ENCODE measurements around the gene PRND. TPM values are rescaled to one million over a fixed set of nuclear protein-coding genes. Genes with fewer than 3 reads are reported as not detected.
"Not testable (repeated sequence)": the region's sequence is repeated elsewhere in the genome, so short reads cannot be mapped to it uniquely, and the experiment has no call there.

The PRND gene
- total RNA-seq, 2 experiments from 2014 or later, result not detected

DNA sequence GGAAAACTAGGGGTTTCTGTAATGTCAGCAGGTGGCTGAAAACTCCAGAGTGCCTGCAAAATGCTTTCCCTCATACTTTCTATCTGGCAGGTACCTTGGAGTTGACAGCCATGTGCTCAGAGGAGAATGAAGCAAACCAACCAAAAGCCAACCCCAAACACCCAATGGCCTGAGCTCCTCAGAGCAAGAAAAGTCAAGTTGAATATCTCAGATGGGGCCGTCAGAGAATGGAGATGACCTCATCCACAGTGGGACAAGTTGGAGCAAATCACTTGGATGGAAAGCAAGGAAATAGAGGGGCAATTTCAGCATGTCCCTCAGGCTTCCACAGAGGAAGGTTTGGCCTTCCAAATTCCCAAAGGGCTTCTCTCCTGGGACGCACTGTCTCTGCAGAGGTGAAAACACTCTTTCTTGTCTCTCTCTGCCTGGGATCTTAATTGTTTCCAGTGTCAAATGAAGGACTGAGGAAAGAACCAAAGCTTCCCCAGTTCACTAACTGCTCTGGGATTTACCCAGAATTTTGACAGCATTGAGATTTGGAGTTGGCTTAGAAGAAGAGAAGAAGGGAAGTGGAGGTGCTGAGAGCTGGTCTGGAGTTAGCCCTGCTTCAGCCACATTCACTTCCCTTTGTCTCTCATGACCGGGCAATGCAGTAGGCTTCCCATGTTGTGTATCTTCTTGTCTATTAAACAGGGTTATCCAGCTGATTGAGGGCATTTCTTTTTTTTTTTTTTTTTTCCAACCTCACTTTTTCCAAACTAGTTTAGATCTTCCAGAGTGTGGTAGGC is 42.2 kb downstream of the PRND start:
- ChIA-PET POLR2A (no interaction called here), CTCF (no interaction called here)
- Mint-ChIP-seq H3K36me3 (ENCODE audit: low read depth) (no peaks in the 10 kb centered on the region), H3K4me1 (peaks cover 12% of the 10 kb centered on the region), H3K27me3 (peaks cover 3% of the 10 kb centered on the region), H3K4me3 (no peak overlapping the region), H3K27ac (no peak overlapping the region), H3K9me3 (no peaks in the 10 kb centered on the region)
- DNase-seq, result no peak

DNA sequence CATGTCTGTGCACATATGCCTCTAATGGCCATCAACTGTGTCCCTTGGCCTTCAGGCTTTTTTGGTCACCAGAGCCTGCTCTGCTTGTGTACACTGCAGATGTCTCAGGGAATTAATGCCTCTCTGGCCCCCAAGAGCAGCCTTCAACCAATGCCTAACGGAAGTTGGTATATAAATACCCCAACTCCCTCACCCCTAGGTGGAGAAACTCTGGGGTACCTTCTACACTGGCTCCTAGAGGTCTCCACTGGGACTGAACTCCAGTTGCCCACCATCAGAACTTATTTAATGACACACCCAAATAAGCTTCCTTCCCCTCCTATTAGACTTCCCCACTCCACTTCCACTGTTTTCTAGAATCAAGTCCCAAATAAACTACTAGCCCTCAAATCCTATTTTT is 43.1 kb downstream of the PRND start:
- Mint-ChIP-seq H3K4me3 (no peak overlapping the region), H3K36me3 (ENCODE audit: low read depth) (no peaks in the 10 kb centered on the region), H3K4me1 (peaks cover 9% of the 10 kb centered on the region), H3K27me3 (peaks cover 3% of the 10 kb centered on the region), H3K27ac (no peak overlapping the region), H3K9me3 (peaks cover 2% of the 10 kb centered on the region)
- no peak for DNase-seq
- ChIA-PET CTCF (interaction anchor here (1.2 kb wide), 1 partner anchor 15 kb away, joined by 5 read pairs; no protein-coding TSS in a partner anchor), POLR2A (no interaction called here)

DNA sequence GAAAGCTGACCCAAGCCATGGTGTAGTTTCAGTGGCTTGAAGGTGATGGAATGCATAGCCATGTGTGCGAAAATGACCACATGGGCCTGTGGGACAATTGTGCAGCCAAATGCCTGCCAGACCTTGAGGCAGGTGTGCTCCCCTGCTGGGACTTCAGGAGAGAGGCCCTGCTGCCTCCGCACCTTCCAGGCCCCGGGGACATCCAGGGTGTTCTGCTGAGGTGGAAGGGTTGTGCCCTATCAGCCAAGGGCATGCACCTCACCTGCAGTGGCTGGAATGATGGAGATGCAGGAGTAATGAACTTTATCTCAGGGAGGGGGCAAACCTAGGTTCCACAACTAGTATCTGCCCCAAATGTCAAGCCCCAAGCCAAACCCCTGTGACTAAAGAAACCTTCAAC is 44.0 kb downstream of the PRND start:
- H3K4me1 Mint-ChIP-seq, result peaks cover 7% of the 10 kb centered on the region
- no peak overlapping the region for H3K27ac Mint-ChIP-seq
- DNase-seq, result no peak
- H3K4me3 Mint-ChIP-seq, result no peak overlapping the region
- H3K27me3 Mint-ChIP-seq, result peaks cover 3% of the 10 kb centered on the region
- H3K36me3 Mint-ChIP-seq (ENCODE audit: low read depth), result peaks cover 3% of the 10 kb centered on the region
- H3K9me3 Mint-ChIP-seq, result peaks cover 8% of the 10 kb centered on the region
- POLR2A ChIA-PET, result no interaction called here
- CTCF ChIA-PET, result interaction anchor here (0.7 to 1.2 kb wide), 2 partner anchors 14 to 1216 kb away, joined by 4 to 5 read pairs; no protein-coding TSS in a partner anchor

DNA sequence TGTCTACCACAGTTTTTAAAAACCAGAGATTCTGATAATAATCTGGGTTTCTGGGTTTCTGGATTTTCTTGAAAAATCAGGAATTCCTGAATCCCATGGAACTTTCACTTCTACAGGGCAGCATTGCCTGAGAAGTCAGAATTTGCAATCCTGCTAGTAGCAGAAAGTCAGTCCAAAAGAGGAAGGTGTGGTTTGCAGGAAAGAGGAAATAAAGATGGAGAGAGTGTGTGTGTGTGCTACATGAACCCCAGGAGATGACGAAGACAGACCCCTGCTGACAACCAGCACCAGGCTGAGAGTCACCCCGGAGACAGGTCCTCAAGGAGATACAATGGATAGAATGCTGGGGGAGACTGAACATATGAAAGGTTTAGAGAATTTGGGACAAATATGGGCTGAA is 44.9 kb downstream of the PRND start:
- Mint-ChIP-seq H3K9me3 (peaks cover 17% of the 10 kb centered on the region), H3K27ac (no peak overlapping the region), H3K4me3 (no peak overlapping the region), H3K27me3 (peaks cover 3% of the 10 kb centered on the region), H3K36me3 (ENCODE audit: low read depth) (peaks cover 7% of the 10 kb centered on the region), H3K4me1 (peaks cover under 1% of the 10 kb centered on the region)
- ChIA-PET CTCF (interaction anchor here (0.7 kb wide), 1 partner anchor 583 kb away, joined by 3 read pairs; no protein-coding TSS in a partner anchor), POLR2A (no interaction called here)
- no peak for DNase-seq

DNA sequence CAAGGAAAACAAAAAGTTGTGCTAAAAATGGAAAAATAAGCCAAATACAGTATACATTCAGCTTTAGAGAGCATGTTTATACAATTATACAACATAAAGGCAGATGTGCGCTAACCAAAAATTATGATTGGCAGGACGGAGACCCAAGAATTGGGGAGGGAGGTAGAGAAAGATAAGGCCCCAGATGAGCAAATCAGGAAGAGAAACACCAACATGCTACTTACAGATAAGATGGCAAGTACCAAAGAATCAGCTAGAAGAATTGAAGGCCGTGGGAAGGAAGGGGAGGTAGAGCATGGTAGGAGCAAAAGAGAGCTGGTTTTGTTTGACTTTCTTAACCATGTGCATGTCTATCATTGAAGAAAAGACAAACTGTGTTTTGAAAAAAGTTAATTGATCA is 45.4 kb downstream of the PRND start:
- no peak for DNase-seq
- ChIA-PET CTCF (interaction anchor here (0.7 kb wide), 1 partner anchor 584 kb away, joined by 3 read pairs; no protein-coding TSS in a partner anchor), POLR2A (no interaction called here)
- peaks cover 8% of the 10 kb centered on the region for H3K36me3 Mint-ChIP-seq (ENCODE audit: low read depth)
- no peaks in the 10 kb centered on the region for H3K4me1 Mint-ChIP-seq
- H3K27me3 Mint-ChIP-seq, result peaks cover 3% of the 10 kb centered on the region
- no peak overlapping the region for H3K27ac Mint-ChIP-seq
- H3K9me3 Mint-ChIP-seq, result peaks cover 22% of the 10 kb centered on the region
- H3K4me3 Mint-ChIP-seq, result no peak overlapping the region

DNA sequence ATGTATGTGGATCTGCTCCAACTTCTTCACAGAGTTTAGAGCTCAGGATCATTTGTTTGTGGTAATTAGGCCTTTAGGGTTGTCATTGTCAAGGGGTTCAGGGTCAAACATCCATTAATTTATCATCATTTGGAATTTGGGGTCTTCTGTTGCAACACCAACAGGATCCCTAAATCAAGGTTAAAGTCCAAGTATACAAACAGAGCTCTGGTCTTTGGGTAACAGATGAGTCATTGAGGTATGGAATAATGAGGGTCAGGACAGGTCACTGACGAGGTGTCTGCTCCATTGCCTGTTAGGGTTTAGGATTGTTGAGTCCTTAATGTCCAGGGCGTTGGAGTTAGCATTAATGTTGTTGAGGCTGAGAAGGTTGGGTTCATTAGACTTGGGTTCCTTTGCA is 47.6 kb downstream of the PRND start:
- Mint-ChIP-seq H3K36me3 (ENCODE audit: low read depth) (peaks cover 16% of the 10 kb centered on the region), H3K4me1 (no peaks in the 10 kb centered on the region), H3K4me3 (no peak overlapping the region), H3K27me3 (no peaks in the 10 kb centered on the region), H3K27ac (no peak overlapping the region), H3K9me3 (peaks cover 33% of the 10 kb centered on the region)
- CTCF ChIA-PET, result interaction anchor here (2.2 kb wide), 1 partner anchor 10 kb away, joined by 7 read pairs; no protein-coding TSS in a partner anchor
- DNase-seq, result no peak
- POLR2A ChIA-PET, result no interaction called here

DNA sequence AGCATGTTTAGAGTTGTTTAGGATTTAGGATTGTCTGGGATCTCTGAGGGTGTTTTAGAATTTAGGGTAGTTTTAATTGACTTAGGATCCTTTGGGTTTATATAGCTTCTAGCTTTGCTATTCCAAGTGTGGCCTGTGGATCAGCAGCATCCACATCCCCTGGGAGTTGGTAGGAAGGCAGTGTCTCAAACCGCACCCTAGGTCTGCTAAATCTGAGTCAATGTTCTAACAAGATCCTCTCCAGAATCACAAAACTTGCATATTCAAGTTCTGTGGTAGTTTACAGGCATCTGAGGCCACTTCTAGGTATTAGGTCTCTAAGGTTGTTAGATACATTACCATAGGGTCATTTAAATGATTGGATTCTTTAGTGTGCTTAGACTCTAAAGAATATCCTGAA is 48.3 kb downstream of the PRND start:
- Mint-ChIP-seq H3K4me3 (no peak overlapping the region), H3K27me3 (no peaks in the 10 kb centered on the region), H3K9me3 (peaks cover 33% of the 10 kb centered on the region), H3K36me3 (ENCODE audit: low read depth) (peaks cover 16% of the 10 kb centered on the region), H3K27ac (no peak overlapping the region), H3K4me1 (no peaks in the 10 kb centered on the region)
- ChIA-PET POLR2A (no interaction called here), CTCF (interaction anchor here (2.1 to 2.2 kb wide), 2 partner anchors 8 to 11 kb away, joined by 5 to 7 read pairs; no protein-coding TSS in a partner anchor)
- DNase-seq, result no peak

DNA sequence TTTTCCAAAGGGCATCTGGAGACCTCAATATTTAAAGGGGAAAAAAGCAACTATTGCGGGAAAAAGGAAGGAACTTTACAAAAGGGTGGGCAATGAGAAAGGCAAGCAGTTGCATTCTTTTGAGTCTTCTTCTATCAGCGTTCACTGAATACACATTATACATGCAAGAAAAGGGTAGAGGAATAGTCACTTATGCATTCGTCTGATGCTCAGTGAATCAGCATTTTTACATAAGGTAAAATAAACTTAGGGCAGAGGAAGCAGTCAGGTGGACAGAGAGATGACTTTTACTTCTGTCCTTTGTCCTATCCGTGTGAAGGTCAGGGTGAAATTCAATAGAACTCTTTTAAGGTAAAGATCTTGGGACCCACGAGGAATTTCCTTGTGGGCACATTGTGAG is 49.3 kb downstream of the PRND start:
- no peaks in the 10 kb centered on the region for H3K27me3 Mint-ChIP-seq
- ChIA-PET POLR2A (no interaction called here), CTCF (interaction anchor here (0.8 to 2.1 kb wide), 5 partner anchors 9 to 839 kb away, joined by 3 to 5 read pairs (median 3); no protein-coding TSS in a partner anchor)
- H3K27ac Mint-ChIP-seq, result no peak overlapping the region
- no peaks in the 10 kb centered on the region for H3K4me1 Mint-ChIP-seq
- DNase-seq, result no peak
- peaks cover 16% of the 10 kb centered on the region for H3K36me3 Mint-ChIP-seq (ENCODE audit: low read depth)
- H3K9me3 Mint-ChIP-seq, result peaks cover 33% of the 10 kb centered on the region
- no peak overlapping the region for H3K4me3 Mint-ChIP-seq

DNA sequence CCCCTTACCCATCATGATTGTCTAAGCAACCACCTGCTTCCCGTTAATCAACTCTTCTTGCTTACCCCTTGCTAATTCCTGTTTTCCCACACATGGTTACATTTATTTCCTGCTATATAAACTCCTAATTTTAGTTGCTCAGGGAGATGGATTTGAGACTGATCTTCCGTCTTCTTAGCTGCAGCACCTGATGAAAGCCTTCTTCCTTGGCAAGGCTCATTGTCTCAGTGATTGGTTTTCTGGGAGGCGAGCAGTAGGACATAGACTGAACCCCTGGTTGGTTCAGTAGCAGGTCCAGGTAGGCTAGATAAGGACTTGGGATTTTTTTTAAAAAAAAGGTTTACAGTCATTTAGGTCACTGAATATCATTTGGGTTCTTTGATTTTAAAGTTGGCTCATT is 50.4 kb downstream of the PRND start:
- H3K36me3 Mint-ChIP-seq (ENCODE audit: low read depth), result peaks cover 16% of the 10 kb centered on the region
- no peak overlapping the region for H3K27ac Mint-ChIP-seq
- H3K27me3 Mint-ChIP-seq, result no peaks in the 10 kb centered on the region
- POLR2A ChIA-PET, result interaction anchor here (0.5 kb wide), 1 partner anchor 32 kb away, joined by 5 read pairs; no protein-coding TSS in a partner anchor
- H3K9me3 Mint-ChIP-seq, result peaks cover 33% of the 10 kb centered on the region
- no peak overlapping the region for H3K4me3 Mint-ChIP-seq
- DNase-seq, result no peak
- CTCF ChIA-PET, result interaction anchor here (1.3 to 2.1 kb wide), 3 partner anchors 8 to 32 kb away, joined by 4 to 5 read pairs (median 5); no protein-coding TSS in a partner anchor
- no peaks in the 10 kb centered on the region for H3K4me1 Mint-ChIP-seq

DNA sequence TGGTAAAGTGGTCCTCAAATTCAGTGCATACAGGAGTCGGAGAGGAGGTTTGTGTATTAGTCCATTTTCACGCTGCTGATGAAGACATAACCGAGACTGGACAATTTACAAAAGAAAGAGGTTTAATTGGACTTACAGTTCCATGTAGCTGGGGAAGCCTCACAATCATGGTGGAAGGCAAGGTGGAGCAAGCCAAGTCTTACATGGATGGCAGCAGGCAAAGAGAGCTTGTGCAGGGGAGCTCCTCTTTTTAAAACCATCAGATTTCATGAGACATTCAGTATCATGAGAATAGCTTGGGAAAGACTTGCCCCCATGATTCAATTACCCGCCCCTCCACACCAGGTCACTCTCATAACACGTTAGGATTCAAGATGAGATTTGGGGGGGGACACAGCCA is 51.3 kb downstream of the PRND start:
- POLR2A ChIA-PET, H3K4me1 Mint-ChIP-seq, DNase-seq, H3K4me3 Mint-ChIP-seq, H3K27me3 Mint-ChIP-seq, CTCF ChIA-PET, H3K27ac Mint-ChIP-seq: not testable (repeated sequence)
- H3K36me3 Mint-ChIP-seq (ENCODE audit: low read depth), result peaks cover 16% of the 10 kb centered on the region
- peaks cover 33% of the 10 kb centered on the region for H3K9me3 Mint-ChIP-seq

DNA sequence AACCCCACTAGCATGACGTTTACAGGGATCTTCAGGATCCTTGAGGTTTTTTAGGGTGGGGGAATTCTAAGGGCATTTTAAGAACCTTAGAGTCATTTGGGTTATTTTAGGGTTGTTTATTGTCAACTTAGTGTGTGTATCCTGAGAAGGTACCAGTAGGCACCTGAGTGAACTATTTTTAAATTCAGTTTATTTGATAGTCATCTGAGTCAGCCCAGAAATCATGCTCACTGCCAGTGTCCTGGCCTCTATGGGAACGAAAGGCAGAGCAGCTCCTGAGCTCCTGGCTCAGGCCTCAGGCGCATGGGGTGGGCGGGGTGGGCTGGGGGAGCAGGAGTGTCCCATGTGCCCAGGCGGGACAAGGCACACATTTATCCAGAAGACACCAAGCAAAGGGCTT is 52.0 kb downstream of the PRND start:
- ChIA-PET POLR2A (no interaction called here), CTCF (no interaction called here)
- H3K36me3 Mint-ChIP-seq (ENCODE audit: low read depth), result peaks cover 16% of the 10 kb centered on the region
- no peak overlapping the region for H3K27ac Mint-ChIP-seq
- peaks cover 33% of the 10 kb centered on the region for H3K9me3 Mint-ChIP-seq
- no peak for DNase-seq
- no peak overlapping the region for H3K4me3 Mint-ChIP-seq
- H3K27me3 Mint-ChIP-seq, result no peaks in the 10 kb centered on the region
- H3K4me1 Mint-ChIP-seq, result no peaks in the 10 kb centered on the region

DNA sequence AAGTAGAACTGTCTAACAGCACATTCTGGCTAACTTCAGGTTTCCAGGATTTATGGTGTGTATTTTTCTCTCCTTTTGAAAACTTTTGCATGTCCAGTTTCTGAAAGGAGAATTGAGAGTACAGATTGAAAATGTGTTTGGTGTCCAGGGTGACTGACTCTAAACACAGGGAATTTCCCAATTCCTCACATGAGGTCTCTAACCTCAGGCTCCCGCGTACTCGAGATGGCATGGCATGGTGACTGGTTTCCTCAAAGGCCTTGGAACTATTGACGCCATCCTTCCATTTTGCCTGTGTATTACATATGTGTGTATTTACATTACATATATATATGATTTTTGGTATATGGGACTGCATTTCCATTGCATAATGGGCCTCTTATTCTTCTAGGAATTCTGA is 52.5 kb downstream of the PRND start:
- CTCF ChIA-PET, result no interaction called here
- POLR2A ChIA-PET, result no interaction called here
- no peaks in the 10 kb centered on the region for H3K27me3 Mint-ChIP-seq
- peaks cover 33% of the 10 kb centered on the region for H3K9me3 Mint-ChIP-seq
- no peak for DNase-seq
- no peaks in the 10 kb centered on the region for H3K4me1 Mint-ChIP-seq
- H3K36me3 Mint-ChIP-seq (ENCODE audit: low read depth), result peaks cover 18% of the 10 kb centered on the region
- H3K27ac Mint-ChIP-seq, result no peak overlapping the region
- no peak overlapping the region for H3K4me3 Mint-ChIP-seq

DNA sequence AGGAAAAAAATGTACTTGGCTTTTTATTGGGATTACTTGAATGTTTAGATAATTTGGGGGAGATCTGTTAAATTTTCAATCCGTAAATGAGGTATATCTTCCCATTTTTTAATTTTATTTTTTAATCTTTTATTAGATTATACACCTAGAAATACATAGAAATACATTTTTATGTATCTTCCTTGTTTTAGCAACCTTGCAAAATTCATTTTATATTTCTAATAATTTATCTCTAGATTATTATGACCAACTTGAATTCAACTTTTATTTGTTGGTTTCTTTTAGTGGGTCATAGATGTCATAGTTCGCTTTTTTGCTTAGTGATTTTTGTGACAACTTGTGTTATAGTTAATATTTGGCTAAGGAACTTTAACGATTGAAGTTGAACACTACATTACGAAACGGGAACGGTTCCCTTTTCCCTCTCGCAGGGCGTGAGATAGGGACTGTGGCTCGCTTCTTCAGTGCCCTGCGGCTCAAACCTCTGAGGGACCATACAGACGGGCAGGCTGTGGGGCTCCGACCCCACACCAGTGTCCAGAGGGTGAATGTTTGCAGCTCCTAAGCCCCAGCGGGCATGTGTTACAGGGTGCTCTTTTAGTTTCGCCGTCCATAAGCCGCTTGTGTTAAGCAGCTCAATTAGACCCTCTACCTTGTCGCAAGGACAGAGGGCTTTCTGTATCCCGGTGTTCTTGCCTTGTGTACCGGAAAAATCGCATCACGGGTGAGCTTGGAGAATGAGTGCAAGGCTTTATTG is 53.8 kb downstream of the PRND start:
- Mint-ChIP-seq H3K4me3 (no peak overlapping the region), H3K27me3 (no peaks in the 10 kb centered on the region), H3K36me3 (ENCODE audit: low read depth) (peaks cover 17% of the 10 kb centered on the region), H3K9me3 (peaks cover 27% of the 10 kb centered on the region), H3K4me1 (peaks cover 3% of the 10 kb centered on the region), H3K27ac (no peak overlapping the region)
- DNase-seq, result no peak
- POLR2A ChIA-PET, result no interaction called here
- CTCF ChIA-PET, result no interaction called here
